Psoas muscle (tissue), 8 donors: Measurements from ENCODE around the gene SUMF1. TPM values are rescaled to one million over a fixed set of nuclear protein-coding genes. Genes with fewer than 3 reads are reported as not detected.

Source experiments
- ATAC-seq, 4 donors: fragments of 200-7000 bp; cut with Tn5 transposase; one replicate each; pipeline ENCODE4 v1.9.1; 2020; ENCODE audit warnings: moderate library complexity in 3 of 4, mild to moderate bottlenecking in 2 of 4
- DNase-seq, 2 donors: peaks; one replicate each; pipeline ENCODE4 v3.0.0-alpha.2; 2020
- H3K27ac ChIP-seq: fragments of 200-600 bp; one replicate; pipeline ENCODE4 v1.8.0; 2022
- H3K27me3 ChIP-seq, 3 donors: fragments of 200-600 bp in 1 of 3; one replicate each; pipeline versions ENCODE4 v1.6.1 to v1.8.0; 2013 to 2022; ENCODE audit warnings: low read length in 2 of 3, mild to moderate bottlenecking in 2 of 3, moderate library complexity in 1 of 3; ENCODE audit not compliant: insufficient read depth in 3 of 3
- H3K36me3 ChIP-seq, 2 donors: fragments of 200-600 bp in 1 of 2; one replicate each; pipeline versions ENCODE4 v1.6.1 to v1.8.0; 2013 to 2022; ENCODE audit warnings: low read depth in 1 of 2, mild to moderate bottlenecking in 1 of 2, moderate library complexity in 1 of 2; ENCODE audit not compliant: insufficient read depth in 1 of 2
- H3K4me1 ChIP-seq: fragments of 200-600 bp; one replicate; pipeline ENCODE4 v1.8.0; 2022
- H3K4me3 ChIP-seq: fragments of 200-600 bp; one replicate; pipeline ENCODE4 v1.8.0; 2022; ENCODE audit warnings: mild to moderate bottlenecking
- H3K9me3 ChIP-seq: fragments of 200-600 bp; one replicate; pipeline ENCODE4 v1.8.0; 2022
- WGBS, 3 donors: extraction: QIAGEN DNeasy Blood & Tissue Kit; methylation state at CpG; one replicate each; pipeline versions ENCODE4 v1.1.6 to v1.1.7; 2013; 5-methylcytosine and 5-hydroxymethylcytosine counted together
- intact Hi-C, 2 donors: fragments of 100-400 bp; cut with DNase I; formaldehyde crosslinking; loops; one replicate each; pipeline versions ENCODE4 v1.11.0 to v1.14.2; 2022
- polyA plus RNA-seq, 3 donors: library from polyadenylated mRNA; stranded (reverse); fragments of 200-250 nt; gene quantifications; one replicate each; pipeline ENCODE4 v1.2.3, GENCODE V29; 2013
- total RNA-seq, 4 donors: library from RNA; stranded (reverse); fragmentation: NEBNext Ultra II Directional in 2 of 4; extraction: Animal tissue kit (Norgen Biotek cat#: 25700) in 2 of 4; gene quantifications; one replicate each; pipeline versions ENCODE4 v1.2.1 to v1.2.4, GENCODE V29; 2021 to 2023
- TF ChIP-seq, protein P1 (sequence below): fragments of 200-600 bp; IDR thresholded peaks from one replicate; pipeline ENCODE4 v1.8.0; 2022; ENCODE audit warnings: antibody characterized with exemption
- donor health status: healthy with polysubstance abuse.
- donor health status: DM: no; HTN: no; CAD: no; lungs with moderate emphysema.
- donor health status: Bipolar disorder and iron deficiency.
- donor health status: healthy.
- donor health status: DM: yes; HTN: yes; CAD: no.
- donor health status: DM: no; HTN: no; CAD: no.
- donor health status: DM: no; HTN: no; CAD: no.
- donor health status: DM: yes; HTN: yes; CAD: no.

SUMF1 gene
- total and polyA plus RNA-seq, 7 donors = 3.0 to 7.6 (median 5.0) TPM

DNA sequence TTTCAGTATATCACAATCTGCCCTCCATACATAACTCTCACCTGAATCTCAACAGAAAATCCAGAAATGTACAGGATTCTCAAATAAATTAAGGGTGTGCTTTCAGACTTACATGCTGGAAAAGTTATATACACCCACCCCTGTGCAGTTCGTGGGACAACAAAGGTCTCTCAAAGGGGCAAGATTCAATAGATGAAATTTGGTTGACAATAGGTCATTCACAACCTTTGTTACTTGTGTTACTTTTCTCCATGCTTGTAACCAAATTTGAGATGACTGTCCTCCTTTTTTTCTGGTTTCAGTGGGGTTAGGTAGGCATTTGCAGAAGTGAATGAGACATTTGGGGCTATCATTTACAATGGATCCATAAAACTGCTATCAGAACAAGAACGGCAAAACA, 91.2 kb downstream of the SUMF1 start:
- Histone ChIP-seq H3K27me3 (no peaks in the 10 kb centered on the region), H3K4me1 (no peaks in the 10 kb centered on the region), H3K27ac (no peak overlapping the region), H3K36me3 (peaks cover 0 to 4% of the 10 kb centered on the region in 2 donors), H3K4me3 (no peak overlapping the region), H3K9me3 (peaks cover 9% of the 10 kb centered on the region)
- intact Hi-C loops = no loop called here
- ATAC-seq = no peak
- no peak for DNase-seq
- TF ChIP-seq, protein P1, sequence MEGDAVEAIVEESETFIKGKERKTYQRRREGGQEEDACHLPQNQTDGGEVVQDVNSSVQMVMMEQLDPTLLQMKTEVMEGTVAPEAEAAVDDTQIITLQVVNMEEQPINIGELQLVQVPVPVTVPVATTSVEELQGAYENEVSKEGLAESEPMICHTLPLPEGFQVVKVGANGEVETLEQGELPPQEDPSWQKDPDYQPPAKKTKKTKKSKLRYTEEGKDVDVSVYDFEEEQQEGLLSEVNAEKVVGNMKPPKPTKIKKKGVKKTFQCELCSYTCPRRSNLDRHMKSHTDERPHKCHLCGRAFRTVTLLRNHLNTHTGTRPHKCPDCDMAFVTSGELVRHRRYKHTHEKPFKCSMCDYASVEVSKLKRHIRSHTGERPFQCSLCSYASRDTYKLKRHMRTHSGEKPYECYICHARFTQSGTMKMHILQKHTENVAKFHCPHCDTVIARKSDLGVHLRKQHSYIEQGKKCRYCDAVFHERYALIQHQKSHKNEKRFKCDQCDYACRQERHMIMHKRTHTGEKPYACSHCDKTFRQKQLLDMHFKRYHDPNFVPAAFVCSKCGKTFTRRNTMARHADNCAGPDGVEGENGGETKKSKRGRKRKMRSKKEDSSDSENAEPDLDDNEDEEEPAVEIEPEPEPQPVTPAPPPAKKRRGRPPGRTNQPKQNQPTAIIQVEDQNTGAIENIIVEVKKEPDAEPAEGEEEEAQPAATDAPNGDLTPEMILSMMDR = no peak
- WGBS, 3 donors = 87 to 94% (median 90%) methylated on average over 2 of the region's 2 CpGs

DNA sequence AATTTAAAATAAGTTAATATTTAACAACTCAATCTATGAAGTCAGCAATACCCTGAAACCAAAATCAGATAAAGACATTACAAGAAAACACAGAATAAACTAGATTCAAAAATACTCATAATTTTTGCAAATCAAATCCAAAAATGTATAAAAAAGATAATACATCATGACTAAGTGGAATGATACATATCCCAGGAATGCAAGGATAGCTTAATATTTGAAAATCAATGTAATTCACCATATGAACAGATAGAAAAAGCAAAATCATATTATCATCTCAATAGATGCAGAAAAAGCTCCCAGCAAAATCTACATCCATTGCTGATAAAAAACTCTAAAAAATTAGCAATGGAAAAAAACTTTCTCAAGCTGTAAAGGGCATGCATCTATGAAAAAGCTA, 93.4 kb downstream of the SUMF1 start:
- intact Hi-C loops = no loop called here
- DNase-seq (no peak), ATAC-seq (no peak)
- TF ChIP-seq, protein P1 = no peak
- Histone ChIP-seq H3K27me3 (no peaks in the 10 kb centered on the region), H3K36me3 (peaks cover 0 to 4% of the 10 kb centered on the region in 2 donors), H3K9me3 (peaks cover 9% of the 10 kb centered on the region), H3K4me1 (no peaks in the 10 kb centered on the region), H3K27ac (no peak overlapping the region), H3K4me3 (no peak overlapping the region)

DNA sequence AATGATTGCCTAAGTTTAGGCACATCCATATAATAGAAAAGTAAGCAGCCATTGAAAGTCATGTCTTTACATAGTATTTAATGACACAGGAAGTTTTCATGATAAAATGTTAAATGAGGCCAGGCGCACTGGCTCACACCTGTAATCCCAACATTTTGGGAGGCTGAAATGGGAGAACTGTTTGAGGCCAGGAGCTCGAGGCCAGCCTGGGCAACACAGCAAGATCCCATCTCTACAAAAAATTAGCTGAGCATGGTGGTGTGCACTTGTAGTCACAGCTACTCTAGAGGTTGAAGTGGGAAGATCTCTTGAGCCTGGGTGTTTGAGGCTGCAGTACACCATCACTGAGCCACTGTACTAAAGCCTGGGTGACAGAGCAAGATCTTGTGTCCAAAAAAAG, 104.5 kb downstream of the SUMF1 start:
- WGBS, 3 donors = 95 to 97% (median 95%) methylated on average over 2 of the region's 2 CpGs
- Histone ChIP-seq H3K36me3 (peaks cover 0 to 7% of the 10 kb centered on the region in 2 donors), H3K4me1 (no peaks in the 10 kb centered on the region), H3K27me3 (no peaks in the 10 kb centered on the region), H3K4me3 (no peak overlapping the region), H3K27ac (no peak overlapping the region), H3K9me3 (no peaks in the 10 kb centered on the region)
- TF ChIP-seq, protein P1 = no peak
- DNase-seq (no peak), ATAC-seq (no peak)
- intact Hi-C loops = no loop called here

DNA sequence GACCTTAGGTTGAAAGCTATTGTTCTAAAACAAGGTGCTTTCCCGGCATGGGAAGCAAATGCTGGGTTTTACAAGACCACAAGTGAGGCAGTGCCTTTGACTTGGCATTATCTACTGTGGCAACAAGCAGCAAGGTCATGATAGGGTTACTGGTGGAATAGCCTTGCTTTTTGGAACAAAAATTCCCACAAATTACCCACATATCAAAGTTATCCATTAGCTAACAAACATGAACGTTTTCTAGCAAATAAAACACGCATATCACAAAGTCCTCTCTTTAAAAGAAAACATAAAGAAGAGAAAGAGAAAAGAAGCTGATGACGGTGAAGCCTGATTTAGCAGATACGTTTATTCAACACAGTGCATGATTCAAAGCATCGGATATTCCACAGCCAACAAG, 106.3 kb downstream of the SUMF1 start:
- no peak overlapping the region for H3K27ac ChIP-seq
- TF ChIP-seq, protein P1 = no peak
- no peaks in the 10 kb centered on the region for H3K27me3 ChIP-seq
- peaks cover 0 to 7% of the 10 kb centered on the region in 2 donors for H3K36me3 ChIP-seq
- WGBS, 3 donors = 90 to 92% (median 91%) methylated on average over 6 of the region's 6 CpGs
- intact Hi-C loops = no loop called here
- ATAC-seq = no peak
- no peaks in the 10 kb centered on the region for H3K9me3 ChIP-seq
- DNase-seq = no peak
- H3K4me3 ChIP-seq = no peak overlapping the region
- H3K4me1 ChIP-seq = no peaks in the 10 kb centered on the region

DNA sequence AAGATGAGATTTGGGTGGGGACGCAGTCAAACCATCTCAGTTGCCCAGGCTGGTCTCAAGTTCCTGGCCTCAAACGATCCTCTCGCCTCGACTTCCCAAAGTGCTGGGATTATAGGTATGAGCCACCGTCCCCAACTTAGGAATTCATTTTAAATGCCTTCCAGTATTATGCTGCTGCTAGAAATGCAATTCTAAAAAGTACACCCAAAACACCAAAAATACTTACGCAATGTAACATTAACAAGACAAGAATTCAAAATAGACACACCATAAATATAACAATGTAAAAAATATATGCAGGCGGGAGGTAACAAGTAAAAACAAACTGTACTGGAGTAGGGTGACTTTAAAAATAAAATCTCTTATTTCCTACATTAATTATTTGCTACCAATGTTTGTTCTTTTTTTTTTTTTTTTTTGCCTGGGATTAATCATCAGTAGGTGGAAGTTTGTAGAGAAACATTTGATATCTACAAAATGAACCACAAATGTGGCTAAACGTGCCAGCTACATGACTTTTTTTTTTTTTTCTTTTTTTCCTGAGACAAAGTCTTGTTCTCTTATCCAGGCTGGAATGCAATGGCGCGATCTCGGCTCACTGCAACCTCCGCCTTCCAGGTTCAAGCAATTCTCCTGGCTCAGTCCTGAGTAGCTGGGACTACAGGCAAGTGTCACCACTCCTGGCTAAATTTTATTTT, 107.1 kb downstream of the SUMF1 start:
- no peaks in the 10 kb centered on the region for H3K9me3 ChIP-seq
- ATAC-seq (no peak), DNase-seq (no peak)
- TF ChIP-seq, protein P1 = no peak
- no peaks in the 10 kb centered on the region for H3K27me3 ChIP-seq
- H3K4me1 ChIP-seq = no peaks in the 10 kb centered on the region
- H3K27ac ChIP-seq = no peak overlapping the region
- WGBS, 3 donors = 82 to 96% (median 96%) methylated on average over 12 of the region's 12 CpGs
- peaks cover 0 to 7% of the 10 kb centered on the region in 2 donors for H3K36me3 ChIP-seq
- no peak overlapping the region for H3K4me3 ChIP-seq
- intact Hi-C loops = loop anchor here (10.0 kb wide), 2 partner anchors 105 to 135 kb away; partner anchors contain the start of genes ITPR1 (in 2 of the 2) and SUMF1 (in 1 of the 2)
